Ovary (tissue), 3 donors: Measurements from ENCODE around the gene POTEF.
"Not testable (repeated sequence)": the region's sequence is repeated elsewhere in the genome, so short reads cannot be mapped to it uniquely, and the experiment has no call there.

Experiments
- EP300 ChIP-seq: sonication (generic); formaldehyde crosslinking; IDR thresholded peaks from one replicate; pipeline ENCODE4 v1.6.1; 2017; ENCODE audit warnings: antibody characterized with exemption
- POLR2A ChIP-seq: fragments of 450-650 bp; IDR thresholded peaks from one replicate; pipeline ENCODE4 v1.6.1; 2017; ENCODE audit warnings: antibody characterized with exemption, mild to moderate bottlenecking, moderate library complexity
- TF ChIP-seq, protein P1 (sequence below), 3 donors: fragments of 450-650 bp in 2 of 3; fragments of 200-600 bp in 1 of 3; IDR thresholded peaks; one replicate each; pipeline versions ENCODE4 v1.5.1 to v1.8.0; 2016 to 2022; ENCODE audit warnings: antibody characterized with exemption in 3 of 3, mild to moderate bottlenecking in 1 of 3
- donor health status: DM: no; HTN: no; CAD: no.

DNA sequence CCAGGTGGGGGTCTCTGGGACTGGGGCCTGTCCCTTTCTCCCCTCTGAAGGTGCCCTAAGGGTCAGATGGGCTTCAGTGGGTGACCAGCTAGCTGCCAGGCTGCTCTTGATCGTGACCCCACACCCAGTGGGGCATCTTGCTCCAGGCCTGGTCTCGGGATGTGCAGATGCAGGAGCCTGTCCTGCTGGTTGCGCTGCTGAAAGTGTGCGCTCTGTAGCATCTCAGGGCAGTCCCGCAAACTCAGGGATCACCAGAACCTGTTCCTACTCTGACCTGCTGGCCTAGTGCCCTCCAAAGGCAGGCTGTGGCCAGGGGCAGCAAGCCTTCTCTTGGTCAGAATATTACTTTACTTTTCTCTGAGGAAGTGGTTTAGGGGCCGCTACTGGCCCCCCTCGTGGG lies 11.5 kb upstream of the POTEF start:
- TF ChIP-seq POLR2A, EP300: not testable (repeated sequence)
- TF ChIP-seq, protein P1, sequence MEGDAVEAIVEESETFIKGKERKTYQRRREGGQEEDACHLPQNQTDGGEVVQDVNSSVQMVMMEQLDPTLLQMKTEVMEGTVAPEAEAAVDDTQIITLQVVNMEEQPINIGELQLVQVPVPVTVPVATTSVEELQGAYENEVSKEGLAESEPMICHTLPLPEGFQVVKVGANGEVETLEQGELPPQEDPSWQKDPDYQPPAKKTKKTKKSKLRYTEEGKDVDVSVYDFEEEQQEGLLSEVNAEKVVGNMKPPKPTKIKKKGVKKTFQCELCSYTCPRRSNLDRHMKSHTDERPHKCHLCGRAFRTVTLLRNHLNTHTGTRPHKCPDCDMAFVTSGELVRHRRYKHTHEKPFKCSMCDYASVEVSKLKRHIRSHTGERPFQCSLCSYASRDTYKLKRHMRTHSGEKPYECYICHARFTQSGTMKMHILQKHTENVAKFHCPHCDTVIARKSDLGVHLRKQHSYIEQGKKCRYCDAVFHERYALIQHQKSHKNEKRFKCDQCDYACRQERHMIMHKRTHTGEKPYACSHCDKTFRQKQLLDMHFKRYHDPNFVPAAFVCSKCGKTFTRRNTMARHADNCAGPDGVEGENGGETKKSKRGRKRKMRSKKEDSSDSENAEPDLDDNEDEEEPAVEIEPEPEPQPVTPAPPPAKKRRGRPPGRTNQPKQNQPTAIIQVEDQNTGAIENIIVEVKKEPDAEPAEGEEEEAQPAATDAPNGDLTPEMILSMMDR (IDR thresholded peaks at IDR 0.05) = not testable (repeated sequence)
